Measurements from ENCODE around the gene SPTB. TPM values are rescaled to one million over a fixed set of nuclear protein-coding genes. Genes with fewer than 3 reads are reported as not detected.

The SPTB gene
- total RNA-seq (2014; rRNA removed) = 2.3 and 3.6 TPM in 2 replicates
- percentile 24 among the genes with signal in this experiment for Bru-seq, nascent RNA
- percentile 27 among the genes with signal in this experiment for BruChase-seq, experiment 1, labeled RNA remaining after a 6-hour chase
- percentile 25 among the genes with signal in this experiment for BruChase-seq, experiment 2, labeled RNA remaining after a 2-hour chase
- long read RNA-seq, partial matches to known transcripts = 3 of 7 reads
- long read RNA-seq, other reads (novel, unspliced or antisense) = 4 of 7 reads

DNA sequence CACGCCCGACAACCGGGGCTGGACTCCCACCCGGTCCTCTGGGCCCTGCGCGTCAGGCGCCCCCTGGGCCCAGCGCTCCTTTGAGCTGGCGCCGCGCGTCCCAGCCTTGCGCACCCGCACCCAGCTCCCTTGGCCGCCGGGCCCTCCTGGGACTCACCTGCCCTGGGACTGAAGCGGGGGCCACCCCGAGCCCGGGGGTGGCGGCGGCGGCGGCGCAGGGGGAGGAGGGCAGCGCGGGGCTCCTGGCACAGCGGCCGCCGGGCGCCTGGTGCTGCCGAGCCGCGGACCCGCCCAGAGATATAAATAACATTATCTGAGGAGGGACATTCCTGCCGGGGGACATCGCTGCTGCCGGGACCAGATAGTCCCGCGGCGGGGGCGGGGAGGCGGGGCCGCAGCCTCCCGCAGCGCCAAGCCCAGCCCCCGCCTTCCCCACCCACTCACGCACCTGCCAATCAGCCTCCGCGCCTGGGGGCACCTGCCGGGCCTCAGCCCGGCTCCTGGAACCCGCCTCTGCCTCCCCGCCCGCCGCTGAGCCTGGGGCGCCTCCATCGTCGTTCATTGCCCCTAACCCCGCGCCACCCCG lies at the start of gene SPTB:
Gene SPTB (minus strand): TSS at position 273 of the 586 bp plus-strand sequence. CDS start 56,813 bp downstream, outside the sequence.
- Histone ChIP-seq H3K9me2 (replicated peaks; ENCODE audit: low read length) (no peaks in the 10 kb centered on the region), H3K36me3 (ENCODE audit: low read depth, low read length) (no peaks in the 10 kb centered on the region), H3K4me3 (ENCODE audit: low read length) (peak within 1 kb of the TSS; percentile 69), H3K27me3 (ENCODE audit: low read length) (peaks cover 58% of the 10 kb centered on the region), H3K9ac (ENCODE audit: low read length) (peak within 1 kb of the TSS; percentile 25; the same call in 1 of the 2 replicates), H3K4me1 (ENCODE audit: insufficient read depth, low read length) (peaks cover 8% of the 10 kb centered on the region; the same call in 1 of the 2 replicates), H2AFZ (ENCODE audit: low read length) (peak within 1 kb of the TSS; percentile 93), H3K27ac (ENCODE audit: low read length) (no peak within 1 kb of the TSS), H4K20me1 (ENCODE audit: low read length) (no peaks in the 10 kb centered on the region), H3K9me3 (ENCODE audit: low read length) (no peaks in the 10 kb centered on the region), H3K79me2 (ENCODE audit: low read length) (no peaks in the 10 kb centered on the region), H3K4me2 (ENCODE audit: low read length) (peak within 1 kb of the TSS; percentile 85), H3F3A (ENCODE audit: low read length, unreplicated experiment) (no peaks in the 10 kb centered on the region)
- DNase-seq (peak; percentile 44), ATAC-seq (peak; percentile 60)
- CTCF ChIA-PET = interaction anchor here (0.6 to 1.0 kb wide), 4 partner anchors 31 to 370 kb away, joined by 3 to 6 read pairs (median 4); no protein-coding TSS in a partner anchor
- intact Hi-C loops (cut with micrococcal nuclease) = no loop called here
- POLR2A ChIA-PET (ENCODE audit: unreplicated experiment) = no interaction called here
- TF ChIP-seq EZH2 (IDR thresholded peaks at IDR 0.05; ENCODE audit: low read length, unreplicated experiment) = no peak
- TF ChIP-seq EZH2phosphoT487 (IDR thresholded peaks at IDR 0.05; ENCODE audit: borderline replicate concordance, low read length) = no peak
- TF ChIP-seq, protein P1, sequence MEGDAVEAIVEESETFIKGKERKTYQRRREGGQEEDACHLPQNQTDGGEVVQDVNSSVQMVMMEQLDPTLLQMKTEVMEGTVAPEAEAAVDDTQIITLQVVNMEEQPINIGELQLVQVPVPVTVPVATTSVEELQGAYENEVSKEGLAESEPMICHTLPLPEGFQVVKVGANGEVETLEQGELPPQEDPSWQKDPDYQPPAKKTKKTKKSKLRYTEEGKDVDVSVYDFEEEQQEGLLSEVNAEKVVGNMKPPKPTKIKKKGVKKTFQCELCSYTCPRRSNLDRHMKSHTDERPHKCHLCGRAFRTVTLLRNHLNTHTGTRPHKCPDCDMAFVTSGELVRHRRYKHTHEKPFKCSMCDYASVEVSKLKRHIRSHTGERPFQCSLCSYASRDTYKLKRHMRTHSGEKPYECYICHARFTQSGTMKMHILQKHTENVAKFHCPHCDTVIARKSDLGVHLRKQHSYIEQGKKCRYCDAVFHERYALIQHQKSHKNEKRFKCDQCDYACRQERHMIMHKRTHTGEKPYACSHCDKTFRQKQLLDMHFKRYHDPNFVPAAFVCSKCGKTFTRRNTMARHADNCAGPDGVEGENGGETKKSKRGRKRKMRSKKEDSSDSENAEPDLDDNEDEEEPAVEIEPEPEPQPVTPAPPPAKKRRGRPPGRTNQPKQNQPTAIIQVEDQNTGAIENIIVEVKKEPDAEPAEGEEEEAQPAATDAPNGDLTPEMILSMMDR (conservative IDR thresholded peaks at IDR 0.05; ENCODE audit: low read depth, low read length) = no peak
- no TSS peak for BruUV-seq (replicated peaks)

DNA sequence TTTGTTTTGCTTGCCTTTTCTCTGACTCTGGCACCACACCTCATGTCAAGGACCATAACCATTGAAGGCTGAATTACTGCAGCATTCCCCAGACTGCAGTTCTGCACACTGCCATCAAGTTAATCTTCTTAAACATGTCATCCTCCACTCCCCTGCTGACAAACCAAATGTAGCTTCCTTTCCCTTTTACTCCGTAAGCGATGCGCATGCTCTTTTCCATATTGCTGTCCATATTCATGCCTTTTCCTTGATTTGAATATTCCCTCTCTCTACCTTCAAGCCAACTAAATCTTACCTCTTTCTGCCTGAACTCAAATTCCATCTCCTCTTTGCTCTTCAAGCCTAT lies 49.3 kb upstream of the SPTB start:
- H3K27me3 ChIP-seq (ENCODE audit: low read length) = no peaks in the 10 kb centered on the region
- CTCF ChIA-PET = no interaction called here
- no peak for DNase-seq
- intact Hi-C loops (cut with micrococcal nuclease) = no loop called here
- H4K20me1 ChIP-seq (ENCODE audit: low read length) = no peaks in the 10 kb centered on the region
- H3K9me3 ChIP-seq (ENCODE audit: low read length) = no peaks in the 10 kb centered on the region
- H3K9me2 ChIP-seq (replicated peaks; ENCODE audit: low read length) = no peaks in the 10 kb centered on the region
- H3K9ac ChIP-seq (ENCODE audit: low read length) = no peak overlapping the region
- no peak for ATAC-seq
- H3K4me1 ChIP-seq (ENCODE audit: insufficient read depth, low read length) = no peaks in the 10 kb centered on the region
- H3F3A ChIP-seq (ENCODE audit: low read length, unreplicated experiment) = no peaks in the 10 kb centered on the region
- H3K79me2 ChIP-seq (ENCODE audit: low read length) = no peaks in the 10 kb centered on the region
- peaks cover 54% of the 10 kb centered on the region for H3K36me3 ChIP-seq (ENCODE audit: low read depth, low read length)
- H3K4me2 ChIP-seq (ENCODE audit: low read length) = no peak overlapping the region
- TF ChIP-seq EZH2 (IDR thresholded peaks at IDR 0.05; ENCODE audit: low read length, unreplicated experiment) = no peak
- TF ChIP-seq EZH2phosphoT487 (IDR thresholded peaks at IDR 0.05; ENCODE audit: borderline replicate concordance, low read length) = no peak
- TF ChIP-seq, protein P1 (conservative IDR thresholded peaks at IDR 0.05; ENCODE audit: low read depth, low read length) = no peak
- no peak overlapping the region for H3K4me3 ChIP-seq (ENCODE audit: low read length)
- H3K27ac ChIP-seq (ENCODE audit: low read length) = no peak overlapping the region
- no peak overlapping the region for H2AFZ ChIP-seq (ENCODE audit: low read length)
- BruUV-seq (replicated peaks) = no TSS peak
- POLR2A ChIA-PET (ENCODE audit: unreplicated experiment) = no interaction called here

Data from PC-3 (cell line).